ENCODE measurements around the gene DECR2.

DECR2 gene

GRCh38 chr16:389352-389751, 12.3 kb upstream of the DECR2 start:
- no peak for TF ChIP-seq CTCF (IDR thresholded peaks at IDR 0.05; ENCODE audit: low read depth, low read length, poor library complexity, severe bottlenecking)
- TF ChIP-seq EZH2phosphoT487 (IDR thresholded peaks at IDR 0.05; ENCODE audit: borderline replicate concordance, low read length), result no peak
- H3K36me3 ChIP-seq (ENCODE audit: control insufficient read depth, low read length), result peaks cover 12% of the 10 kb centered on the region
- no peaks in the 10 kb centered on the region for H4K20me1 ChIP-seq (ENCODE audit: control insufficient read depth, insufficient read depth, low read depth, low read length)
- peaks cover 5% of the 10 kb centered on the region for H3K79me2 ChIP-seq (ENCODE audit: control insufficient read depth, low read length)
- no peaks in the 10 kb centered on the region for H3K27me3 ChIP-seq (ENCODE audit: control insufficient read depth, low read length)
- no peak overlapping the region for H3K4me3 ChIP-seq (ENCODE audit: low read length)
- H3F3A ChIP-seq (ENCODE audit: control insufficient read depth, insufficient read depth), result peaks cover 13% of the 10 kb centered on the region
- peaks cover 9% of the 10 kb centered on the region for H3K4me1 ChIP-seq (ENCODE audit: control insufficient read depth, low read length)
- peaks cover 6% of the 10 kb centered on the region; the same call in 1 of the 2 replicates for H3K9me3 ChIP-seq (ENCODE audit: control insufficient read depth, insufficient read depth, low read length)
- H3K4me2 ChIP-seq (ENCODE audit: low read length), result no peak overlapping the region
- H3K9me2 ChIP-seq (replicated peaks; ENCODE audit: control insufficient read depth, low read length), result no peaks in the 10 kb centered on the region
- no peak overlapping the region for H3K27ac ChIP-seq (ENCODE audit: low read depth, low read length)

- H3F3A ChIP-seq (ENCODE audit: control insufficient read depth, insufficient read depth), result peaks cover 13% of the 10 kb centered on the region
- no peaks in the 10 kb centered on the region for H3K9me2 ChIP-seq (replicated peaks; ENCODE audit: control insufficient read depth, low read length)
- no peak overlapping the region for H3K27ac ChIP-seq (ENCODE audit: low read depth, low read length)
- no peaks in the 10 kb centered on the region for H3K27me3 ChIP-seq (ENCODE audit: control insufficient read depth, low read length)
- peaks cover 6% of the 10 kb centered on the region; the same call in 1 of the 2 replicates for H3K9me3 ChIP-seq (ENCODE audit: control insufficient read depth, insufficient read depth, low read length)
- peaks cover 7% of the 10 kb centered on the region for H3K36me3 ChIP-seq (ENCODE audit: control insufficient read depth, low read length)
- no peak for TF ChIP-seq EZH2phosphoT487 (IDR thresholded peaks at IDR 0.05; ENCODE audit: borderline replicate concordance, low read length)
- peak; percentile 90 for TF ChIP-seq CTCF (IDR thresholded peaks at IDR 0.05; ENCODE audit: low read depth, low read length, poor library complexity, severe bottlenecking)
- no peaks in the 10 kb centered on the region for H4K20me1 ChIP-seq (ENCODE audit: control insufficient read depth, insufficient read depth, low read depth, low read length)
- H3K4me3 ChIP-seq (ENCODE audit: low read length), result no peak overlapping the region
- H3K4me2 ChIP-seq (ENCODE audit: low read length), result no peak overlapping the region
- peaks cover 19% of the 10 kb centered on the region for H3K4me1 ChIP-seq (ENCODE audit: control insufficient read depth, low read length)
- peaks cover 21% of the 10 kb centered on the region for H3K79me2 ChIP-seq (ENCODE audit: control insufficient read depth, low read length)
These were observed 9.8 kb upstream of the DECR2 start for GRCh38 chr16:391885-392335.

- H3F3A ChIP-seq (ENCODE audit: control insufficient read depth, insufficient read depth), result peaks cover 13% of the 10 kb centered on the region
- peaks cover 21% of the 10 kb centered on the region for H3K79me2 ChIP-seq (ENCODE audit: control insufficient read depth, low read length)
- TF ChIP-seq EZH2phosphoT487 (IDR thresholded peaks at IDR 0.05; ENCODE audit: borderline replicate concordance, low read length) (no peak), CTCF (IDR thresholded peaks at IDR 0.05; ENCODE audit: low read depth, low read length, poor library complexity, severe bottlenecking) (no peak)
- H3K9me3 ChIP-seq (ENCODE audit: control insufficient read depth, insufficient read depth, low read length), result peaks cover 6% of the 10 kb centered on the region; the same call in 1 of the 2 replicates
- H4K20me1 ChIP-seq (ENCODE audit: control insufficient read depth, insufficient read depth, low read depth, low read length), result no peaks in the 10 kb centered on the region
- H3K4me2 ChIP-seq (ENCODE audit: low read length), result no peak overlapping the region
- H3K4me1 ChIP-seq (ENCODE audit: control insufficient read depth, low read length), result peaks cover 19% of the 10 kb centered on the region
- no peaks in the 10 kb centered on the region for H3K9me2 ChIP-seq (replicated peaks; ENCODE audit: control insufficient read depth, low read length)
- H3K27ac ChIP-seq (ENCODE audit: low read depth, low read length), result no peak overlapping the region
- H3K36me3 ChIP-seq (ENCODE audit: control insufficient read depth, low read length), result peaks cover 7% of the 10 kb centered on the region
- no peak overlapping the region for H3K4me3 ChIP-seq (ENCODE audit: low read length)
- no peaks in the 10 kb centered on the region for H3K27me3 ChIP-seq (ENCODE audit: control insufficient read depth, low read length)
These were observed 9.1 kb upstream of the DECR2 start for GRCh38 chr16:392450-393030.
